ENCODE measurements around the gene ST8SIA2. TPM values are rescaled to one million over a fixed set of nuclear protein-coding genes. Genes with fewer than 3 reads are reported as not detected.

Gene ST8SIA2, protein sequence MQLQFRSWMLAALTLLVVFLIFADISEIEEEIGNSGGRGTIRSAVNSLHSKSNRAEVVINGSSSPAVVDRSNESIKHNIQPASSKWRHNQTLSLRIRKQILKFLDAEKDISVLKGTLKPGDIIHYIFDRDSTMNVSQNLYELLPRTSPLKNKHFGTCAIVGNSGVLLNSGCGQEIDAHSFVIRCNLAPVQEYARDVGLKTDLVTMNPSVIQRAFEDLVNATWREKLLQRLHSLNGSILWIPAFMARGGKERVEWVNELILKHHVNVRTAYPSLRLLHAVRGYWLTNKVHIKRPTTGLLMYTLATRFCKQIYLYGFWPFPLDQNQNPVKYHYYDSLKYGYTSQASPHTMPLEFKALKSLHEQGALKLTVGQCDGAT
- total RNA-seq (2014; rRNA removed; shearing (Covaris generic)): 0.04 and 1.6 TPM in 2 replicates

DNA sequence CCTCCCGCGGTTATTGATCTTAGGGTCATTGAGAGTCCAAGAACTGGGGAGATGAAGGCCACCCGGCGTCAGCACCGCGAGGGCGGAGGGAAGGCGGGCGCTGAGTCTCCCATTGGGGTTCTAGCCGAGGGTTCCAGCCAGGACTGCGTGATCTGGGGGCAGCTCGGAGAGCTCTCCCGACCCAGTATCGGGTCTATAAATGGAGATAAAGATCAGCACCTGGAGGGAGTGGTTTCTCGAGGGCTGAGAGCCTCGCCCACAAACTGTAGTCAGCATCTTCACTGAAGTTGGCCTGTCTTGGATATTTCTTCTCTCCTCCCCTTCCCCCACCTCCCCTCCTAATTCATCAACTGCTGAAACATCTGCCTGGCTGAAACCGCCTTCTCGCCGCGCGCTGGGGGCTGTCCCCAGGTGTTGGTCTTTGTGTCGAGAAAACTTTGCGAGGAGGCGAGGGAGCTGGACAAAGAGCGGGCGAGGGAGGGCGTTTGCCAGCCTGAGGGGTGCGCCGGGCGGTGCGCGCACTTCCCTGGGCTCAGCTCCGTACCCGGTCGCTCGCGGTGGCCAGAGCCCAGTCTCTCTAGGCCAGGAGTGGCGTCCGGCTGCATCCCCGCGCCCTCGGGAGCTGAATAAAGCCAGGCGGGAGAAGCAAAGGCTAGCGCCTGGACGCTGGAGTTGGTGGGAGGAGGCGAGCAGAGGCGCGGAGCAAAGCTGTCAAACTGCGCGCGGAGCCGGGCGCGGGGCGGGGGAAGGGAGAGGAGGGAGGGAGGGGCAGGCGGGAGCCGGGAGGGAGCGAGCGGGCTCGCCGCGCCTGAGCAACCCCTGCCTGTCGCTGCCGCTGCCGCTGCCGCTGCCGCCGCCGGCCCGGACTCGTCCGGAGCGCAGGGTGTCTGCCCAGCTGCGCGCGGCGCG is at the start of gene ST8SIA2:
Gene ST8SIA2 (plus strand): TSS at position 811 of the 909 bp plus-strand sequence. CDS start 184 bp downstream, outside the sequence.
- no peak for DNase-seq (ENCODE audit: low spot score)

DNA sequence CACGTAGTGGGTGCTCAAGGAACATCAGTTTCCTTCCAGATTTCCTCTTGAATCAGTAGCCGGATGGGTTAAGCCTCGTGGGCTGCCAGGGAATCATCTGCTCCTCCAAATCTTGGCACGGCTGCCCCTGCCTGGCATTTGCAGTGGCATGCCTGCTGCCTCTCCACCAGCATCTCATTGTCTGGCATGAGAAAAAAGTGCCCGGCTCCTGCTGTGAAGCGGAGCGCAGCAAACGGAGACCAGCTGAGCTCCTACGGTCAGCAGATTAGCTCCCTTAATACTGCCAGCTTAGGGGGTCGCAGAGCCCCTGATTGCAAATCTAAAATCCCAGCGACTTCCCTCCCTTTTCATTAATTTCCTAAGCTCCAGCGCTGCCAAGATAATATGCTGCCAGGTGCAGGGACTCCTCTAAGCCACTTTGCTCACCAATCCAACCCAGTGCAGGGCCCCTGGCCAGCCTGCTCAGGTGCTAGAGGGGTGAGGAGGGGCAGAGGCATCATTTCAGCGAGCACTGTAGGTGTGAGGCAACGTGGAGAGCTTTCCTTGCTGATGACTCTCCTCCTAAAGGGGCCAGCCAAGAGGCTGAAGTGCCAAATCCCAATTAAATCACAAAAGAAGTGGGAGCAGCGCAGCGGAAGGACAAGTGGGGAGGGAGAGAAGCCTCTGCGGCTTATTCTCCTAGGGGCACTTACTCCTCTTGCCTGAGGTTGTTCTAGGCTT is 49.6 kb upstream of the ST8SIA2 start:
- DNase-seq (ENCODE audit: low spot score): no peak

- no peak for DNase-seq (ENCODE audit: low spot score)
These were observed 47.6 kb upstream of the ST8SIA2 start for GRCh38 chr15:92346063-92346462.

- DNase-seq (ENCODE audit: low spot score): no peak
These were observed 38.4 kb upstream of the ST8SIA2 start for GRCh38 chr15:92355307-92355706.

GRCh38 chr15:92361321-92362000 is 32.2 kb upstream of the ST8SIA2 start:
- DNase-seq (ENCODE audit: low spot score): no peak

- no peak for DNase-seq (ENCODE audit: low spot score)
These were observed 31.7 kb upstream of the ST8SIA2 start for GRCh38 chr15:92362001-92362350.

DNA sequence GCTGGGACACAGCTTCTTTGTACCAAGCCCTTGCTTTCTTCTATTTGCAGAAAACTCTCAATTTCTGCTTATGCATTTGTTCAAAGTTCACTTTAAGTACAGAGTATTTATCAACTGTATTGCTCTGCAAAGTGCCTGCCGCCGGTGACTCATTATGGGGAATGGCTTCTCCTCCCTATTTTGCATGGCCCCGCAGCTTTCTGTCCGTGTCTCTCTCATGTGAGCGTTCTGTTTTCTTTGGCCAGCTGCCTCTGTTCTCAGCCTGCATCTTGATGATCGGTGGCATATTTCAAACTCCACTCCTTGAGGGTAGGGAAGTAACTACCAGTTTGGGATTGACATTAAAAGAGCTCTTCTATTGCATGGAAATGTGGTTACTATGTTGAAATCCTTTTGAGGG is 28.6 kb upstream of the ST8SIA2 start:
- no peak for DNase-seq (ENCODE audit: low spot score)

- DNase-seq (ENCODE audit: low spot score): no peak
These were observed 27.8 kb upstream of the ST8SIA2 start for GRCh38 chr15:92365906-92366305.

- no peak for DNase-seq (ENCODE audit: low spot score)
These were observed 27.3 kb upstream of the ST8SIA2 start for GRCh38 chr15:92366381-92366780.

GRCh38 chr15:92375057-92375456 is 18.6 kb upstream of the ST8SIA2 start:
- no peak for DNase-seq (ENCODE audit: low spot score)

- no peak for DNase-seq (ENCODE audit: low spot score)
These were observed 17.6 kb upstream of the ST8SIA2 start for GRCh38 chr15:92376109-92376508.

GRCh38 chr15:92377083-92377789 is 16.4 kb upstream of the ST8SIA2 start:
- peak; percentile 19 for DNase-seq (ENCODE audit: low spot score)

DNA sequence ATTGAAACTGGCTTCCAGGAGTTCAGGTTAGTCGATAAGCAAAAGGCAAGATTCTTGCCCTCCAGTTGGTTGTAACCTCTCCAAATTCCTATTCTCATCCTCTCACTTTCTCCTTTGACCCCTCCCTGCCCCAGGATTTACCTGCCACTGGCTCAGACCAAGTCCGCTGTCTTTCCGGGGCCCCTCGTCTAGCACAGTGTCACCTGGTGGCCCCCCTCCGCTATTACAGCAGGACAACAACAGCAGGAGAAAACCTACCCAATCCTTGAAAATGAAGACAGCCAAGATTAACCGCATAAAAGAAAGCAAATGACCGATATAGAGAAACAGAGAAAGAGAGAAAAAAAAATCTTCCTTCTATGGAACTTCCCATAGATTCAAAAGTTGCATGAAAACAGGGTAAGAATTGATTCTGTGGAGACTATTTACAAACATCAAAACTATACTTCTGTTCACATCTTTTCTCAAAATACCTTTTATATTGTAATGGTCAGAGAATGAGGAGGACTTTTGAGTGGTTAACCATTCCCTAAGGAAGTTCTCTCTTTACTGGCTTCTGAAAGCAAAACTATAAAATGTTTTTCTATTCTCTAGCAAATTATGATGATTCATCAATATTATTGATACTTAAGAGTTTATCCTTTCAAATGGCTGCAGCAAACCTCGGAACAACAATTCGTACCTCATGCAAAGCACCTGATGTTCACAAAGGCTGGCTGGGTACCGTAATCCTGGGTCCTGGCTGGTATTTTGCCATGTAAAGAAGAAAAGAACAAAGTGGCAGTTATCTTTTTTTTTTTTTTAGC is 10.0 kb upstream of the ST8SIA2 start:
- DNase-seq (ENCODE audit: low spot score): no peak

- peak; percentile 22 for DNase-seq (ENCODE audit: low spot score)
These were observed 9.3 kb upstream of the ST8SIA2 start for GRCh38 chr15:92384381-92384780.

- no peak for DNase-seq (ENCODE audit: low spot score)
These were observed 8.6 kb upstream of the ST8SIA2 start for GRCh38 chr15:92385096-92385495.

- DNase-seq (ENCODE audit: low spot score): peak; percentile 14
These were observed 2.0 kb upstream of the ST8SIA2 start for GRCh38 chr15:92391640-92392039.

DNA sequence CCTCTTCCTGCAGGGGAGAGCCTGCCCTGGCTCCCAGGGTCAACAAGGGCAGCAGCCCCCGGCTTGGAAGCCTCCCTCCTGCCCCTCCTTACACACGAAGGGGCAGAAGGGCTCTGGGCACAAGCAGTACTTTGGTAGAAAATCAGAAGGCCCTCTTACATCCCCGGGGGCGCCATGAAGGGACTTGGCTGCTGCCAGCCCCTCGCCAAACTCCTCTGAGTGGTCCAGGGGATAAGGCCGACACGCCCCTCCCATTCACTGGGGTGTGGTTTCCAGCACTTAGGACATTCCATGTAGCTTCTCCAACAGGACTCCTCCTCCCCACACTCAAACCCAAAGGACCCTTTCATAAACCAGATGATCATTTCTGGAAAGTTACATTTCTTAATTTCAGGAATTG is 1.2 kb upstream of the ST8SIA2 start:
- no peak for DNase-seq (ENCODE audit: low spot score)

GRCh38 chr15:92393980-92394308 is 263 bp downstream of the ST8SIA2 start:
- DNase-seq (ENCODE audit: low spot score): no peak

GRCh38 chr15:92394309-92395097 is 822 bp downstream of the ST8SIA2 start:
- no peak for DNase-seq (ENCODE audit: low spot score)
